ENCODE data around the gene ACTR3C.

GRCh38 chr7:150369748-150370501 lies 46.6 kb upstream of the ACTR3C start:
- no peak for TF ChIP-seq CTCF (IDR thresholded peaks at IDR 0.05)
- TF ChIP-seq POLR2A (IDR thresholded peaks at IDR 0.05), result no peak

All from adrenal gland (tissue), 5 donors.